ENCODE measurements around the gene PER2. TPM values are rescaled to one million over a fixed set of nuclear protein-coding genes. Genes with fewer than 3 reads are reported as not detected.

Gene PER2
- total and polyA plus RNA-seq, 12 donors, result 1.3 to 11.4 (median 4.8) TPM

GRCh38 chr2:238257786-238258700 is 30.4 kb downstream of the PER2 start:
- intact Hi-C loops (cut with DNase I), result loop anchor here in 1 of 2 donors (10.0 kb wide), 1 partner anchor 403 kb away; the partner anchor contains the start of gene RAMP1
- WGBS, 4 donors, result 83 to 90% (median 88%) methylated on average over 13 to 15 of the region's 15 CpGs
- TF ChIP-seq CTCF (IDR thresholded peaks at IDR 0.05) (no peak), POLR2A (IDR thresholded peaks at IDR 0.05) (no peak)
- H3K27ac ChIP-seq, result no peak overlapping the region
- H3K4me1 ChIP-seq (replicated peaks in 1 of 2), result peaks cover 0 to under 1% of the 10 kb centered on the region in 2 donors
- H3K27me3 ChIP-seq, result no peaks in the 10 kb centered on the region
- no peaks in the 10 kb centered on the region for H3K9me3 ChIP-seq (replicated peaks in 1 of 3)
- H3K36me3 ChIP-seq (replicated peaks in 1 of 2), result peaks cover 0 to 28% of the 10 kb centered on the region in 2 donors
- H3K4me3 ChIP-seq, result no peak overlapping the region
- no peak for DNase-seq

- Histone ChIP-seq H3K9me3 (replicated peaks in 1 of 3) (no peaks in the 10 kb centered on the region), H3K4me1 (replicated peaks in 1 of 2) (no peaks in the 10 kb centered on the region), H3K4me3 (no peak overlapping the region), H3K36me3 (replicated peaks in 1 of 2) (peaks cover 0 to 38% of the 10 kb centered on the region in 2 donors), H3K27ac (no peak overlapping the region), H3K27me3 (no peaks in the 10 kb centered on the region)
- intact Hi-C loops (cut with DNase I), result loop anchor here in 1 of 2 donors (10.0 kb wide), 1 partner anchor 402 kb away; the partner anchor contains the start of gene RAMP1
- DNase-seq, result peak; percentile 83 to 96 (median 94)
- 63 to 72% (median 66%) methylated on average over 17 to 18 of the region's 18 CpGs for WGBS, 4 donors
- TF ChIP-seq CTCF (IDR thresholded peaks at IDR 0.05), result peak; percentile 85 to 94 (median 89)
- TF ChIP-seq POLR2A (IDR thresholded peaks at IDR 0.05), result no peak
These were observed 31.8 kb downstream of the PER2 start for GRCh38 chr2:238256594-238257104.

GRCh38 chr2:238256111-238256510 is 32.3 kb downstream of the PER2 start:
- H3K27me3 ChIP-seq, result no peaks in the 10 kb centered on the region
- TF ChIP-seq POLR2A (IDR thresholded peaks at IDR 0.05), result no peak
- no peak for TF ChIP-seq CTCF (IDR thresholded peaks at IDR 0.05)
- WGBS, 4 donors, result 75 to 95% (median 88%) methylated on average over 5 to 6 of the region's 6 CpGs
- H3K4me1 ChIP-seq (replicated peaks in 1 of 2), result no peaks in the 10 kb centered on the region
- peaks cover 0 to 38% of the 10 kb centered on the region in 2 donors for H3K36me3 ChIP-seq (replicated peaks in 1 of 2)
- no peaks in the 10 kb centered on the region for H3K9me3 ChIP-seq (replicated peaks in 1 of 3)
- no peak overlapping the region for H3K4me3 ChIP-seq
- no peak for DNase-seq
- H3K27ac ChIP-seq, result no peak overlapping the region
- intact Hi-C loops (cut with DNase I), result loop anchor here in 1 of 2 donors (10.0 kb wide), 1 partner anchor 401 kb away; the partner anchor contains the start of gene RAMP1

- intact Hi-C loops (cut with DNase I), result loop anchor here in 1 of 2 donors (10.0 kb wide), 1 partner anchor 401 kb away; the partner anchor contains the start of gene RAMP1
- WGBS, 4 donors, result 92 to 96% (median 95%) methylated on average over 8 of the region's 8 CpGs
- no peaks in the 10 kb centered on the region for H3K9me3 ChIP-seq (replicated peaks in 1 of 3)
- H3K36me3 ChIP-seq (replicated peaks in 1 of 2), result peaks cover 0 to 38% of the 10 kb centered on the region in 2 donors
- H3K27ac ChIP-seq, result no peak overlapping the region
- DNase-seq, result no peak
- no peaks in the 10 kb centered on the region for H3K4me1 ChIP-seq (replicated peaks in 1 of 2)
- TF ChIP-seq POLR2A (IDR thresholded peaks at IDR 0.05) (no peak), CTCF (IDR thresholded peaks at IDR 0.05) (no peak)
- H3K4me3 ChIP-seq, result no peak overlapping the region
- H3K27me3 ChIP-seq, result no peaks in the 10 kb centered on the region
These were observed 32.8 kb downstream of the PER2 start for GRCh38 chr2:238255636-238256035.
